Type B pancreatic cell (in vitro differentiated cells): ENCODE results near the gene HINT3. TPM values are rescaled to one million over a fixed set of nuclear protein-coding genes. Genes with fewer than 3 reads are reported as not detected.

Source experiments
- DNase-seq: peaks from one replicate; pipeline ENCODE4 v3.0.0; 2021; ENCODE audit warnings: mixed read lengths; ENCODE audit not compliant: unreplicated experiment; ENCODE audit errors: extremely low spot score
- H3K27ac Mint-ChIP-seq: 2 replicates; pipeline ENCODE4 v1.8.0; 2021; ENCODE audit warnings: mild to moderate bottlenecking, mixed read lengths
- H3K27me3 Mint-ChIP-seq: 2 replicates; pipeline ENCODE4 v1.8.0; 2021; ENCODE audit warnings: mixed read lengths
- H3K36me3 Mint-ChIP-seq: 2 replicates; pipeline ENCODE4 v1.8.0; 2021; ENCODE audit warnings: mixed read lengths
- H3K4me1 Mint-ChIP-seq: one replicate; pipeline ENCODE4 v1.8.0; 2021; ENCODE audit warnings: mixed read lengths; ENCODE audit not compliant: unreplicated experiment
- H3K4me3 Mint-ChIP-seq: 2 replicates; pipeline ENCODE4 v1.8.0; 2021; ENCODE audit warnings: mild to moderate bottlenecking, mixed read lengths
- H3K9me3 Mint-ChIP-seq: 2 replicates; pipeline ENCODE4 v1.8.0; 2021; ENCODE audit warnings: mixed read lengths
- total RNA-seq: library from RNA; stranded (reverse); gene quantifications from 2 replicates; pipeline ENCODE4 v1.2.1, GENCODE V29; 2021; ENCODE audit warnings: low replicate concordance
- TF ChIP-seq, protein P1 (sequence below): fragments of 200-600 bp; sonication (generic); conservative IDR thresholded peaks from 2 replicates; pipeline ENCODE4 v1.5.0; 2021; ENCODE audit warnings: antibody characterized with exemption, mild to moderate bottlenecking

Gene HINT3
- total RNA-seq, 1 donor from 2014 or later: 14.8 TPM

DNA sequence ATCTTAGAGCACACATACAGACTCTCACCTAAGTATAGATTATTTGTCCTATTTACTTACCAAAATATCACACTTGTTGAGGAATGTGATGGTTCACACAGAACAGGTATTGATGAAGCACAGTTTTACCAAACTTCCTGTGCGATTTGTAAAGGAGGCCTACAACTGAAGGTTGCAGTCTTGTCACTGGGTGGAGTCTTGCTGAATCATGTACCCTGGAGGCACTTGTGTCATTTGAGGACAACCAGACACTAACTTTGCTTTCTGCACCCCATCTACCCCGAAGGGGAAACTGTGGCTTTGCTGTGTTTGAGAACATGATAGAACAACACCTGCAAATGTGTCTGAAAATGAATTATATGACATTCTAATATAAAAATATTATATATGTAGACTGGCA, 32.4 kb upstream of the HINT3 start:
- peak overlapping the region; percentile 65 for H3K27ac Mint-ChIP-seq
- H3K4me1 Mint-ChIP-seq: peaks cover 8% of the 10 kb centered on the region
- no peak overlapping the region for H3K4me3 Mint-ChIP-seq
- H3K27me3 Mint-ChIP-seq: no peaks in the 10 kb centered on the region
- H3K9me3 Mint-ChIP-seq: no peaks in the 10 kb centered on the region
- peaks cover 38% of the 10 kb centered on the region for H3K36me3 Mint-ChIP-seq
- DNase-seq: no peak
- TF ChIP-seq, protein P1, sequence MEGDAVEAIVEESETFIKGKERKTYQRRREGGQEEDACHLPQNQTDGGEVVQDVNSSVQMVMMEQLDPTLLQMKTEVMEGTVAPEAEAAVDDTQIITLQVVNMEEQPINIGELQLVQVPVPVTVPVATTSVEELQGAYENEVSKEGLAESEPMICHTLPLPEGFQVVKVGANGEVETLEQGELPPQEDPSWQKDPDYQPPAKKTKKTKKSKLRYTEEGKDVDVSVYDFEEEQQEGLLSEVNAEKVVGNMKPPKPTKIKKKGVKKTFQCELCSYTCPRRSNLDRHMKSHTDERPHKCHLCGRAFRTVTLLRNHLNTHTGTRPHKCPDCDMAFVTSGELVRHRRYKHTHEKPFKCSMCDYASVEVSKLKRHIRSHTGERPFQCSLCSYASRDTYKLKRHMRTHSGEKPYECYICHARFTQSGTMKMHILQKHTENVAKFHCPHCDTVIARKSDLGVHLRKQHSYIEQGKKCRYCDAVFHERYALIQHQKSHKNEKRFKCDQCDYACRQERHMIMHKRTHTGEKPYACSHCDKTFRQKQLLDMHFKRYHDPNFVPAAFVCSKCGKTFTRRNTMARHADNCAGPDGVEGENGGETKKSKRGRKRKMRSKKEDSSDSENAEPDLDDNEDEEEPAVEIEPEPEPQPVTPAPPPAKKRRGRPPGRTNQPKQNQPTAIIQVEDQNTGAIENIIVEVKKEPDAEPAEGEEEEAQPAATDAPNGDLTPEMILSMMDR: no peak

DNA sequence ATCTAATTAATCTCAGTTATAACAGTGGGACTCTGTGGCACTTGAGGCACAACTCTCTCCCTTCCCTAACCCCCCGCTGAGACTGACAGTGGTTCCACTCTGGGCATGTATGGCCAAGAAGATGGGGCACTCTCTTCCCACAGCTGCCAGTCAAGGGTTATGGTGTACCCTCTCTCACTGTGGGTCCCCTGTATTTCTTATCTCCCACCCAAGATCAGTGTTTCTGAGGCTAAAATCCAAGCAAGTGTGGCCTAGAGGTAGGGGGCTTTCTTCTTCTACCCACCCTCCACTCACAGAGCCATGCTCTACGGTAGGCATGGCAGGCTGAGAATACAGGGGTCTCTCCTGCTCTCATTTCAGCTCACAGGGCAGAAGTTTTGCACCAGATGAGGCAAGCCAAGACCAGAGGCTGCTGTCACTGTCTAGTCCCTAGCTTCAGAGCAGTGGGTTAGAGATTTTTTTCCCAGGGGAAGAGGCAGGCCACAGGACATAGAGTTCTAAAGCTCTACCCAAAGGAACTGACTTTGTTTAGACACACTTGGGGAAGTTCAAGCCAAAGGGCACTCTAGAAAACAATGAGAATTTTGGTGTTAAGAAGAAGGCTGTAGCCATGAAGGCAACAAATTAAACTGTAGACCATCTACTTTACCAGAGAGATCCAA, 31.7 kb upstream of the HINT3 start:
- Mint-ChIP-seq H3K4me1 (peaks cover 7% of the 10 kb centered on the region), H3K9me3 (no peaks in the 10 kb centered on the region), H3K36me3 (peaks cover 37% of the 10 kb centered on the region), H3K4me3 (no peak overlapping the region), H3K27me3 (no peaks in the 10 kb centered on the region), H3K27ac (no peak overlapping the region)
- no peak for DNase-seq
- TF ChIP-seq, protein P1: no peak

DNA sequence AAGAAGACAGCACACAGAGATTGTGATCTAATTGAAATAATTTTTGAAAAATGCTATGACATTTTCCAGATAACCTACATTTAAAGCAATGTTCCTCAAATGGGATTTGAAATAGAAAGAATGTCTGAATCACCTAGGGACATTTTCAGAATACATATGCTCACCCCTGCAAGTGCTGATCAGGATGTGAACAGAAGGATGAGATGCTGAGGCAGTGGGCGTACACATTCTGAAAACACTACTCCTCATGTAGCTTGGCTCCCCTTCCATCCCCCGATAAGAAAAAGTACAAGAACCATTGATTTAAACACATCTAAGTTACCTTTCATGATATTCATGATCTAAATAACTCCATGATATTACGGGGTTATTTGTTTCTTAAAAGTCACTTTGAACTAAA, 29.9 kb upstream of the HINT3 start:
- H3K27me3 Mint-ChIP-seq: no peaks in the 10 kb centered on the region
- DNase-seq: no peak
- H3K27ac Mint-ChIP-seq: no peak overlapping the region

DNA sequence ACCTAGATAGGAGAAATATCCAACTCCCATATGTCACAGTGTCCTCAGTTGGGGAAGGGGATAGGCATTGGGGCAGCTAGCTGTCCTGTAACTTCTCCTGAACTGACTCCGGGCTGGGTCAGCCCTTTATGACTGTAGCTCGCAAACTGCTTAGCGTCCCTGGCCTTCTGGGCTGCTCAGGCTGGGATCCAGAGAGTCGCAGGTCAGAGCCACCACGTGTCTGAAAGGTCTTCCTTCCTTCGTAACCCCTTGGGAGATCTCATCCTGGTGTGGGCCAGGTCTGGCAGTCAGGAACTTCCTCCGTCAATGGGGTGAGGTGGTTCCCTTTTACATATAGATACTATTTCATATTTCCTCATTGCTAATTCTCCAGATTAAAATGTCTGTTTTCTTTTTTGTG, 28.8 kb upstream of the HINT3 start:
- Mint-ChIP-seq H3K36me3 (peaks cover 34% of the 10 kb centered on the region), H3K4me1 (peaks cover 7% of the 10 kb centered on the region), H3K27ac (no peak overlapping the region), H3K27me3 (no peaks in the 10 kb centered on the region), H3K9me3 (no peaks in the 10 kb centered on the region), H3K4me3 (no peak overlapping the region)
- TF ChIP-seq, protein P1: no peak
- DNase-seq: no peak

More for the DNA sequence above, 29.9 kb upstream of the HINT3 start:
- Mint-ChIP-seq H3K9me3 (no peaks in the 10 kb centered on the region), H3K36me3 (peaks cover 39% of the 10 kb centered on the region), H3K4me3 (no peak overlapping the region), H3K4me1 (peaks cover 7% of the 10 kb centered on the region)
- TF ChIP-seq, protein P1: no peak

DNA sequence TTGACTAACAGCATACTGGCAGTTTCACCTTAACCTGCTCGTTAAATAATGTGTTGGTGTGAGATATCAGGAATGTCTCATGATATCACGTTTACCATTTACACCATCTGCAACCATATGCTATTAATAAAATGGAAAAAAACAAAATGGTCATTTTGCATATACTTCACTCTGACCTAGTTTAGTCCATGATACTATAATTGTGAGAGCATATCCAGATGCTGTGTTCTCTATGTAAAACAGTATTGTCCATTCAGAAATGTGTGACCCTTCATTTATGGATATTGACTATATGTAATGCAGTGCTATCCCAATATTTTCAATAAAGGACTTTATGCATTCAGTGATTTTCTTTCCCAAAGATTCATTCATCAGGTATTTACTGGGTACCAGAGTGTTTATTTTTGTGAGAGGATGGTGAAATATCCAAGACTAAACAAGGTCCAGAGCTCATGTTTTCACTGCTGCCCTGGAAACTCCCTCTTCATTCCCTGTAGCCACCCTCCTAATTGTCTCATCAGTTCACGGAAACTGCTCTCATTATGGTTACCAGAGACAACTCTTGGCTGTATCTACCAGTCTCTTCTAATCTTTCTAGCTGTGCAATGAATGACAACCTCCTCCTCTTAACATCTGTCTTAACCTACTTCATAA, 25.7 kb upstream of the HINT3 start:
- no peak overlapping the region for H3K4me3 Mint-ChIP-seq
- peaks cover 12% of the 10 kb centered on the region for H3K36me3 Mint-ChIP-seq
- H3K9me3 Mint-ChIP-seq: no peaks in the 10 kb centered on the region
- H3K27me3 Mint-ChIP-seq: no peaks in the 10 kb centered on the region
- TF ChIP-seq, protein P1: no peak
- no peaks in the 10 kb centered on the region for H3K4me1 Mint-ChIP-seq
- H3K27ac Mint-ChIP-seq: no peak overlapping the region
- no peak for DNase-seq
